OCI-LY1 (cell line): Measurements from ENCODE around the gene SEMA5A.

ENCODE experiments used
- EZH2 ChIP-seq: fragments of 200-600 bp; sonication (generic), shearing (Covaris generic); IDR thresholded peaks from 2 replicates; pipeline ENCODE4 v1.8.0; 2017; ENCODE audit warnings: borderline replicate concordance, mixed run types, mild to moderate bottlenecking, antibody characterized with exemption, low read length, moderate library complexity, mixed read lengths
- TF ChIP-seq, protein P1 (sequence below): fragments of 200-600 bp; sonication (generic), shearing (Covaris generic); IDR thresholded peaks from 2 replicates; pipeline ENCODE4 v1.5.1; 2017; ENCODE audit warnings: mild to moderate bottlenecking, antibody characterized with exemption, low read length, moderate library complexity, mixed read lengths

DNA sequence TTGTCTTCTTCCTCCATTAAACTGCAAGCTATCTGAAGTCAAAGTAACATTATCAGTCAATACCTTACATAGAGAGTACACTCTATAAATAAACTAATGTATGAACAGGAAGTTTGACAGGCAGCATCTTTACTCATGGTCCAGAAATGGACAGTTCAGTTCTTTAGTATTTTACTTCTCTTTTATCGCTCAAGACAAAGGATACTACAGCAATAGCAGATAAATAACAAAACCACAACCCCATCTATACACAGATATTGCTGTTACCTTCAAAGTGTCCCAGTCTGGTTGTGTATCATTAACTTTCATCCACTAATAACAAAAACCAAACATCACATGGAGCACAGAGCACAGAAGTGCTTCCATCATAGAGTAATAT, 46.4 kb downstream of the SEMA5A start:
- no peak for TF ChIP-seq EZH2
- TF ChIP-seq, protein P1, sequence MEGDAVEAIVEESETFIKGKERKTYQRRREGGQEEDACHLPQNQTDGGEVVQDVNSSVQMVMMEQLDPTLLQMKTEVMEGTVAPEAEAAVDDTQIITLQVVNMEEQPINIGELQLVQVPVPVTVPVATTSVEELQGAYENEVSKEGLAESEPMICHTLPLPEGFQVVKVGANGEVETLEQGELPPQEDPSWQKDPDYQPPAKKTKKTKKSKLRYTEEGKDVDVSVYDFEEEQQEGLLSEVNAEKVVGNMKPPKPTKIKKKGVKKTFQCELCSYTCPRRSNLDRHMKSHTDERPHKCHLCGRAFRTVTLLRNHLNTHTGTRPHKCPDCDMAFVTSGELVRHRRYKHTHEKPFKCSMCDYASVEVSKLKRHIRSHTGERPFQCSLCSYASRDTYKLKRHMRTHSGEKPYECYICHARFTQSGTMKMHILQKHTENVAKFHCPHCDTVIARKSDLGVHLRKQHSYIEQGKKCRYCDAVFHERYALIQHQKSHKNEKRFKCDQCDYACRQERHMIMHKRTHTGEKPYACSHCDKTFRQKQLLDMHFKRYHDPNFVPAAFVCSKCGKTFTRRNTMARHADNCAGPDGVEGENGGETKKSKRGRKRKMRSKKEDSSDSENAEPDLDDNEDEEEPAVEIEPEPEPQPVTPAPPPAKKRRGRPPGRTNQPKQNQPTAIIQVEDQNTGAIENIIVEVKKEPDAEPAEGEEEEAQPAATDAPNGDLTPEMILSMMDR = no peak
